Hematopoietic multipotent progenitor cell treated with erythropoietin and hydrocortisone succinate and interleukin-3 and kit ligand, for 6 days (in vitro differentiated cells): ENCODE results near the gene STN1.
"Not testable (repeated sequence)": the region's sequence is repeated elsewhere in the genome, so short reads cannot be mapped to it uniquely, and the experiment has no call there.

ENCODE experiments used
- DNase-seq: peaks from one replicate; pipeline ENCODE4 v3.0.0-alpha.2; 2015

Gene STN1

DNA sequence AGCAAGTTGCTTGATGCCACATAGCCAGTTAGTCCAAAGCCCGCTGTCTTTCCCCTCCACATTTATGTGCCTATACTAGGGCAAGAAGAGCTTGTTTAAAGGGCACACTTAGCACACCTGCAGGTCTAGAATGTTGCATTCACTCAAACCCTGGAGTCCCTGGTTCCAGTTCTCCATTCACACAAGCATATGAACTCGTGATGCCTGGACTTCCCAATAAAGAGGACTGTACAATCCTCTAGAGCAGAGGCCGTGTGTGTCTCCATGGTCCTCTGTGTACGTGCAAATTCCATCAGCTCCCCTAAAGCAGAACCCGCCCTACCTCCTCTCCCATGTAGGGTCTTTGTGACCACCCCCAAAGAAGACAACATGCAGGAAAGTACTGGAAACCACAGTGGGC lies 59.6 kb downstream of the STN1 start:
- no peak for DNase-seq

DNA sequence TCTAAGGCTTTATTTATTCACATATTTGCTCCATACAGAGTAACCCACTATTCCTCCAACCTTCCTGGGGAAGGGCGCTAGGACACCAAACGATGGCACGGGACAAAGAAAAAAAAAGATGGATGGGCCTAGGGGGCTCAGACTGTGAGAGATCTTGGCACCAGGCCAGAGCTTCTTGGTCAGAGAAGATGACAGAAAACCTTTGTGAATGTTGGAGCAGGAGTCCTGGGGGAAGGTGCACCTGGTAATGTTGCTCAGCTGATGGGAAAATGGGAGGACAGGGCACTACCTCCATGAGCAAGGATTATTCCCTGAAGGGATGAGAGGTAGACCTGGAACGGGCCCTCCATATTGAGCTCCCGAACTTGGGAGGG lies 61.2 kb downstream of the STN1 start:
- no peak for DNase-seq

DNA sequence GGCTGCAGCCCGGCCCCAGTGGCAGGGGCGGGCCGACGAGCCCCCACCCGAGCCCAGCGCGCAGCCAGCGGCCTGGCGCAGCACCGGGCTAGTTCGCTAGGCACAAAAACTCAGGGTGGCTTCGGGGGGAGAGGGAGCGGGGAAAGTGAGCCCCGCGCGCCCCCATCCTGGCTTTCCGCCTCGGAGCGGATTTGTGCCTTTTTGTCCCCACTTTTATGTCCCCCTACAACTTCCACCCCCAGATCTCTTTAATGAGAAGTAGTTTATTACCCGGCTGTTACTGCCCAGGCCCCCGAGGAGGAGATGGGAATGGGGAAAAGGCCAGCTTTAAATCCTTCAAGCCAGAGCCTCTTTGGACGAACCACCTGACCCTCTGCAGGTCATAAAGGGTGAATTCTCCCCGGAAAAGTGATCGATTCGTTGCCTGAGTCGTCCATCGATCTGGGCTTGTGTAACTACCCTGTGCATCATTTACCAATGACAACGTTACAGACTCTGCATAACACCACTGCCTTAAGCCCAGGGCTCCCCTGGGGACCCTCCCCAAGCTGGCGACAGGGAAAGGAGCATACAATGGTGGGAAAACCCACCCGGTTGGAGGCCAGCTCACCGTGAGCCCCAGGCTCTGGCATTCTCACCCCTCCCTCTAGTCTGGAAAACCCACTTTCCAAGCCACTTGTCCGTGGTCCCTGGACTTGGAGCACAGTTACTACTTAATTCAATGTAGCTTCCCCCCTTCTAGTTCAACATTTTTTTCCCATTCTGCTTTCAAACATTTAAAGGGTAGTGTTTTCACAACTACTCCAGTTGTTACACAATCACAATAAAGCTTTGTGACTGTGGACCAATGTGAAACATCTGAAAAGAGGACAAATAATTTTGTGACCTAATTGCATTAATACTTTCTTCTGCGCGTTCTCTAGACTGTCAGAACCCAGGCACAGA lies 61.9 kb downstream of the STN1 start:
- DNase-seq: no peak

DNA sequence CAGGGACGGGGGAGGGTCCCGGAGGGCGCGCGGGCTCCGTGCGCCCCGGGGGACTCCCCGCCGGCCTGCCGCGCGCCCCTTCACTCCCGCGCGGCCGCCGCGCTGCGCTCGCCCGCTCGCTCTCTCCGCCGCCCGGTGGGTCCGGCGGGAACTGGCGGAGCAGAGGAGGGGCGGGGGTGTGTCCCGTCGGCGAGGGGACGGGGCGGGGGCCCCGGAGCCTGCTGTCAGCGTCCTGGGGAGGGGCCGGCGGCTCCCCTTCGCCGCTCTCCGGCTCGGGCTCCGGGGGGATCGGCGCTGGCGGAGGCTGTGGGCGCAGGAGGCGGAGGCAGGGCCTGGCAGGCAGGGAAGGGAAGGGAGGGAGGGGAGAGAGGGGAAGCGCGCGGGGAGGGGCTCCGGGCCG lies 62.6 kb downstream of the STN1 start, which contains the start of gene SH3PXD2A:
Gene SH3PXD2A (minus strand): TSS at position 153 of the 400 bp plus-strand sequence. CDS start 310 bp downstream, outside the sequence.
- DNase-seq: no peak

DNA sequence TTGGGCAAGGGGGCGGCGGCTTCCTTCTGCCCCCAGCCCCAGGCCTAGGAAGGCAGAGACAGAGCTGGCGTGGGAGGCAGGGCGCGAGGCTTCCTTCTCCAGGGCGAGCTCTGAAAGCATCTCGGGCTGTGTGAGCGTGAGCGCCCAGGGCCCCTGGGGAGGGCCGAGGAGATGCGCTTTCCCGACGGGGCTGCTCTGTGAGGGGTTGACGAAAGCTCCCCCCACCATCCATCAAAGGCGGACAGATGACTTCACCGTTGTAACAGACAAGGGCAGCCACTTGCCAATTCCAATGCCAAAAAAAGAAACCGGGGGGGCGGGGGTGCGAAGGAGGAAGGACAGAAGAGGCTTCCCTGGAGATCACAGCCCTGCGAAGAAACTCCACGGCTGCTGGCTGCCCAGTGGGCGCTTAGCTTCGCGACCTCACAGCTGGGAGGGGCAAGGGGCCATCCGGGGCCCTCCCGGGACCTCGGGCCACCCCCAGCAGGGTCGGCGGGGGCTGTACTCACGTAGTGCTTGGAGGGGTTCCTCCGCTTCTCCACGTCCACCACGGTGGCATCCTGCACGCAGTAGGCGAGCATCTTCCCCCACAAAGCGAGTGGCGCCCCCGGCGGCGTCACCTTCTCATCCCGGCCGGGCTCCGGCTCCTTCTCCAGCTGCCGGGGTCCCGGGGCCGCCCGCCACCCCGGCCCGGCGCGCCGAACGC lies 63.1 kb downstream of the STN1 start:
- DNase-seq: no peak

DNA sequence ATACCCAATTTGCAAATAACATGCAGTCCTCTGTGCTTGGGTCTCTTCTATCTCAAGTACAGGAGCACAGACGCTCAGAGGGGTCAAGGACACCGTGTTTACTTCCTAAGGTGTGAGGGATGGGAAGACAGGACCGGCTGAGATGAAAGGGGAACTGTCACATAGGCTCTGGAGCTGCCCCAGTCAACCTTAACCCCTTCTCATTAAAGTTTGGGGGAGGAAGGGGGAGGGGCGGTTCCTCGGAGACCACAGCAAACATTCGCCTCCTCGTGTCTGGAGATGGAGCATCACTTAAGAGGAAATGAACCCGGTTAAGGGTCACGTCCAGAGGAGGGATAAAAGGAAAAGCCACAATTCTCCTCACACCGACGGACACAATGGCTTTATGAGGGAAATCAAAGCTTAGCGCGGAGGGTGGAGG lies 63.7 kb downstream of the STN1 start:
- DNase-seq: no peak

DNA sequence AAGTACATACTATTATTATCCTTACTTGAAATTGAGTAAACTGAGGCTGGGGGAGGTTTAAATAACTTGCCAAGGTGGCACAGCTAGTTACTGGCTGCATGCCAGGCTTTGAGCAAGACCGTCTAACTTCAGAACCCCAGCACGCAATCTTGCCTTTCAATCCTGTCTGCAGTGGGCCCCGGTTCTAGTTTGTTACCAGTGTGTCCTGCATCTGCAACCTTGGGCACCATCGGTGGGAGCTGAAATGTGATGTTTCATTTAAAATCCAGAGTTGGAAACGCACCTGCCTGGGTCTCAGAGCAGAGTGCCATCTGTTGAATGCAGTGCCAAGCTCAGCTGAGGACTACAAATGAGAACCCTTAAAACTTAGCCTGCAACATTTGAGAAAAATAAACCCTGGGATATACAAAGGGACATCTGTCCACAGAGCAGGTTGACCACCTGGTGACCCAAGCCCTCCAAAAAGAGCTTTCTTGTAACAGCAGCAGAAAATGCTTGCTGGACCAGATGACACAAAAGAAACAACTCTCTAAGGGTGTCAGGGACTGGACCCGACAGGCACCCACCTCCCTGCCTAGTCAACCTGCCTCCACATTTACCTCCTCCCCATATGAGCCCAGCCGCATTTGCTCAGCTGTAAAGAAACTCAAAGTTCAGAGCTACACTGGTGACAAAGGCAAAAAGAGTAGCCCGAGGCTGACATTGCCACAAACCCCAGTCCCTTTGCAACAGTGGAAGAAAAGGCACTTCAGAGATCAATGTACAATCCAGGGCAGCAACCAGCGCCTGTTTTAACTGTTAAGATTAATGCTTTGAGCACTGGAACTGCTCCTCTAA lies 64.3 kb downstream of the STN1 start:
- DNase-seq: no peak

DNA sequence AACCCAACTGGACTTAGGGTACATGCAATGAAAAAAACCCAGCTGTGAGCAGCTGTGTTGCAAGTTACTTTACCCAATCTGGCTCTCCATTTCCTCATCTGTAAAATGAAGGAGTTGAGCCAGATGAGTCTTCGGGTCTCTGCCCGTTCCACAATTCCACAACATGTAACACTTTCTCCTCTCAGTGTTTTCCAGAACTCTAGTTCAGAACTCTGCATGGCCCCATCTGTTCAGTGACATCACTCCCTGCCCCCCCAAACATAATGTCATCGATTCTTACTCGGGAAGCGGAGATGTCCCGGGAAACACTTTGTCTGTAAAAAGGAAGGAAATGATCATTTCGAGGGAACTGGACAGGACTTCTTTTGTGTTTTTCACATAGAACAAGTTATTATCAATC lies 65.1 kb downstream of the STN1 start:
- DNase-seq: no peak

DNA sequence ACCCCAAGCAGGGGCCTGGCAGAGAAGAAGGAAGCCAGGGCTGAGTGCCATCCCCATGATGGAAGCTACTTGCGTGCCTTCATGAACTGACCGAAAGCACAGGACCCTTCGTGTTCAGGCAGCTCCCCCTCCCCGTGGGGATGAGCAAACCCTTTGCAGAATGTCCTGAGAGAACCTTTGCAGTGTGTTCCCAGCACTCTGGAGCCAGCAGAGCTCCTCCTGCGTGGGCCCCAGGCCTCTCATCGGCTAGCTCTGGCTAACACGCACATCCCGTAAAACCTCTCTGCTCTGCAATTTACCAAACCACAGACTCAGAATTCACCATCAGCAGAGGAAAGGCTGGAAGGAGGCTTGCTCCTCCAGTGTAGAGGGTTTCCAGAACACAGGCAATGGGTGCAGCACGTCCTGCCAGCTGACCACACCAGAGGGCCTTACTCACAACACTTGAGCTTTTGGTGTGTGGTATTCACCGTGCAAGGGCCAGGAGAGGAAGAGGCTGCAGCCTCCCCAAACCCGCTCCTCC lies 65.7 kb downstream of the STN1 start:
- DNase-seq: no peak

DNA sequence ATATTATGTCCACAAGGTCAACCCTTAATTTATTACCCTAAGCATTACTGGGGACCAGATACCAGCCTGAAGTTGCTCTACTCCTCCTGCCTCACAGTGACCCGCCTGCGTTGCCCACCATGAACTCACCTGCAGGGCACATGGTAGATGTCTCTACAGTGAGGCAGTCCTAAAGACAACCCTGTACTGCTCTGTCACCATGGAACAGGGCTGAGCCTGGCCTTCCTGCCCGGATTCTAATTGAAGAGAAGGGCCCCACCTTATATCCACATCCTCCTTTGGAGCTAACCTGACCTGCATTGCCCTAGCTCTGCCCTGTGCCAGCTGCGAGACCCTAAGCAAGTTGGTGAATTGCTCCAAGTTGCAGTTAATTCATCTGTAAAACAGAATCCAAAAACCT lies 66.7 kb downstream of the STN1 start:
- DNase-seq: no peak

DNA sequence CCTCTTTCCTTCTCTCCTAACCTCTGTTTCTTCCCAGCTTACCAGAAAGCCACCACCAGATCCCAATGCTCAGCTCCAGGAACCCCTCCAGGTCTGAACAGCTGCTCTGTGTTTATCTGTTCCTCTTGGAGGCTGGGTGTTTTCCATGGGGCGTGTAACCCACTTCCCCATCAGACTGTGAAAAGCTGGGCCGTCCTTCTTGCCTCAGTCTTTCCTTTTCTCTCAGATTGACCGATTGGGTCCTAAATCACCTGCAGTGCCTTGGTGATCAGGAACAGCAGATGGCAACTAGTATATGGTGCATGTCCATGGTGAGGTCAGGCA lies 67.5 kb downstream of the STN1 start:
- no peak for DNase-seq

DNA sequence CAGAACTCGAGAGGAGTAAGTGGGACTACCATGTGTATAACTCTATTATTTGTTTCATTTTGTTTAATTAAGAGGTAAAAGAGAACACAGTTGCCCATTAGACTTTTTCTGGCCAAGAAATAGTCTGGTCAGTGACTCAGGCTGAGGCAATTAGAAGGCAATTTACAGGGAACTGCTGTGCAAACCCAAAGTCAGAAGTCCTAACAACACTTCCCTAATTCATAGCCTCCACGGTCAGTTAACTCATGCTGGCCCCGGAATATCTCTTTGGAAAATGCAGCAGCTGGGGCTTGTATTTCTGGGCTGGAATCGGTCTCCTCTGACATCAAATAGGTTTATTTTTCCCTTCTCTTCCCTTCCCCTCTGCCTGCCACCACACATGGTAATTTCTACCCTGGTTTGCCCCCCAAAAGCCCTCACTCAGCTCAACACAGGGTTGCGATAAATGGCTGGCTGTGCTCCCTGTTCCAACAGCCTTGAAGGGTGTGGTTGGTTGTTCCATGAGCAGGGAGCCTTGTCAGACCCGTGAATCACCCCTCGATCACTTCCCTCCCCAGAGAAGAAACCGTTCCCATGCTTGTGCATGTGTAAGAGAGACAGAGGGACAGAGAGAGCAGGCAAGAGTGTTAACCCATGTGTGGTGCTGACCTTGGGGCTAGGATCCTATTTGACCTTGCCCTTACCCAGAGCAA lies 68.0 kb downstream of the STN1 start:
- no peak for DNase-seq

DNA sequence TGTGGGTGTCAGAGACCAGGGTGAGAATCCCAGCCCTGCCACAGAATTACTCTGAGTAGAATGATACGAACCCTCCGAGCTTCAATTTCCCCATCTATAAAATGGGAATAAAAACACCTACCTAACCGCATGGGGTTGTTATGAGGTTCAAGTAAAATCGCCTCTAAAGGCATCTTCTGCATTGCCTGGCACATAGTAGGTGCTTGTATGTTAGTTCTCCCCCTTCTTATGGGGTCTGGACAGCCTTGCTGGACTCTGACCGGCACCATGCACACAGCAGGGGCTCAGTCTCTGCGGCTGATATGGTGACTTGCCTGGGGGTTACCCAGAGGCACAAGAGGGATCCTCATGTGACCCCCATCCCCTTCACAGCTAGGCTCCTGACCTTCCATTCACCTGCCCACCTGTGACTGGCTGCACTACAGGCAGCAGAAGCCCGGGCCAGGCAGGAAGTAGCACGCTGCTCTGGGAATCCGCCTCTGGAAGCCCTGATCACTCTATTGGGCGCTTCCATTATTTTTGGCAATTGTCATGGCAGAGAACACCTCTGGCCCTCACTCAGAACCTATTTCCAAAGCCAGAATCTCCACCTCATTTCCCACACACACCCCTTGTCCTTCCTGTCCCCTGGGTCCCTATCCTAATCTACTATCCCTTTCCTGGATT lies 68.6 kb downstream of the STN1 start:
- DNase-seq: no peak

DNA sequence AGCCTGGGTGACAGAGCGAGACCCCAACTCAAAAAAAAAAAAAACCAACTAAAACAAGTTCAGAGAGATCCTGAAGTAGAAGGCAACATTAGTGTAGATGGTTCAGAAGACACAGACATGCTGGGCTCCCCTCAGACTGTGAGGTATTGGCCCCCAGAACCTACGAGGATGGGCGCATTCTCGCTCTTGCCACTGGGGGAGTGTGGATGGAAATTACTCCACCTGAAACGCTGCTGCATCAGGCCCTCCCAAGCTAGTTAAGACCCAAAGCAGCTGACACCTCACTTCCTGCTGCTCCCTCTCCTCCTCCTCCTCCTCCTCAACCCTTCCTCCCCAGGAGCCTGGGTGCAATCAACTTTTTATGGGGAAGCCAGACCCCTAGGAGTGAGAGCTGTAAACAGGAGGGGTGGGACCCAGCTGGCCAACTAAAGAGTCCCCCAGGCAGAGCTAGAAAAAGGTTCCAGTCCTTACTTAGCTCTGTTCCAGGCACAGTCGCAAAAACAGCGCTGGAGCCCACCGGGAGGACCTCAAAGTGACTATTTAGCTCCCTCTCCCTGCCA lies 70.0 kb downstream of the STN1 start:
- peak; percentile 50 for DNase-seq

DNA sequence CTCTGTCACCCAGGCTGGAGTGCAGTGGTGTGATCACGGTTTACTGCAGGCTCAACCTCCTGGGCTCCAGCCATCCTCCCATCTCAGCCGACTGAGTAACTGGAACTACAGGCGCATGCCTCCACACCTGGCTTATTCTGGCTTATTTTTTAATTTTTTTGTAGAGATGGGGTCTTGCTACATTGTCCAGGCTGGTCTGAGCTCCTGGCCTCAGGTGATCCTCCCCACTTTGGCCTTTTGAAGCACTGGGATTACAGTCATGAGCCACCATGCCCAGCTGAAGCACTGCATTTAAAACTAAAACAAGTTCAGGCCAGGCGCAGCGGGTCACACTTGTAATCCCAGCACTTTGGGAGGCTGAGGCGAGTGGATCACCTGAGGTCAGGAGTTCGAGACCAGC lies 70.6 kb downstream of the STN1 start:
- DNase-seq: no peak

DNA sequence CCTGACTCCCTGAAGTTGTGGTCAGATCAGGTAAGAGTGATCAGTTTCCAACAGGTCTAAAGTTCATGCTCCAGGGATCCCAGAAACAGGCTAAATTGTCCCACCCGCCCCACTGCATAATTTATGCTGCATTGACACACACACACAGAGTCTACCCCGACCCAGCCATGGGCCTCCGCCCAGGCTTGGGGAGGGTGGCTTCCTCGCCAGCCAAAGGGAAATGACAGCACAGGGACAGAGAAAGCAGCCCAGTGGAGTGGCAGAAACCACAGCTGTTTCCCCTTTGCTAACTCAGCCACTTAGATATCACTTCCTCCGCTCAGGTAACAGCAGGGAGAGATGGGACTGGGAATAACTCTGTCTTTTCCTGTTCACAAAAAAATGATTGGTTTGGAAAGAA lies 72.0 kb downstream of the STN1 start:
- DNase-seq: no peak

DNA sequence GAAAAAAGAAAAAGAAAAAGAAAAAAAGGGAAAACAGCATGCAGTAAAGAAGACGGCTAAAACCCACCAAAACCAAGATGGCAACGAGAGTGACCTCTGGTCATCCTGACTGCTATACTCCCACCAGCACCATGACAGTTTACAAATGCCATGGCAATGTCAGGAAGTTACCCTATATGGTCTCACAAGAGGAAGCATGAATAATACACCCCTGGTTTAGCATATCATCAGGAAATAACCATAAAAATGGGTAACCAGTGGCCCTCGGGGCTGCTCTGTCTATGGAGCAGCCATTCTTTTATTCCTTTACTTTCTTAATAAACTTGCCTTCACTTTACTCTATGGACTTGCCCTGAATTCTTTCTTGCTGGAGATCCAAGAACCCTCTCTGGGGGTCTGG lies 72.6 kb downstream of the STN1 start:
- not testable (repeated sequence) for DNase-seq

DNA sequence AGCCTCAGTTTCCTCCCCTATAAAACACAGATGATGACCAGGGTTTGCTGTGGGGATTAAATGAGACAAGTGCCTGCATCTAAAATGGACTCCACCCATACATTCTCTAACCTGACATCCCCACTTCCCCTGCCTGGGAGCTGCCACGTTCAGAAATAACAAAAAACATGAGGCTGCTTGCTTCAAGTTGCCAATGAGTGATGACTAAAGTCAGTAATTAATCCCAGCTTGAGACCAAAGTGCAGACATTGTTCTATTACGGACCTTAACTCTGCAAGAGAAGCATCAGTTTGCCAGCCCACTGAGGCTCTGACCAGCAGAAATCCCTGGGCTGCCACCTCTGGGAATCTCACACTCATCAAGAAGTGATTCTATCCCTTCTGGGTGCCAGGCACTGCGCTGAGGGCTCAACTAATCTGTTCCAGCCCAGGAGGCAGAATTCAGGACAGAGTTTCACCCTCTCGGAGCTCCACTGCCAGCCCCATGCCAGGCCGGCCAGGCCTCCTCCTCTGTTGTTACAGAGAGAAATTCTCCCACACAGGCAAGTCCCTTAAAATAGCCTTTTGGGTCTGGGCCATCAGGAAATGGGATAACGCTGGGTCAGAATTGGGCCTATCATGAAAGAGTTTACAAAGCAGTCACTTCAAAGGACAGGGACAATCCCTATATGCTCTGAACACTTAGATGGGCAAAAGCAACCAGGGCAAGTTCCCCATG lies 74.0 kb downstream of the STN1 start:
- no peak for DNase-seq

DNA sequence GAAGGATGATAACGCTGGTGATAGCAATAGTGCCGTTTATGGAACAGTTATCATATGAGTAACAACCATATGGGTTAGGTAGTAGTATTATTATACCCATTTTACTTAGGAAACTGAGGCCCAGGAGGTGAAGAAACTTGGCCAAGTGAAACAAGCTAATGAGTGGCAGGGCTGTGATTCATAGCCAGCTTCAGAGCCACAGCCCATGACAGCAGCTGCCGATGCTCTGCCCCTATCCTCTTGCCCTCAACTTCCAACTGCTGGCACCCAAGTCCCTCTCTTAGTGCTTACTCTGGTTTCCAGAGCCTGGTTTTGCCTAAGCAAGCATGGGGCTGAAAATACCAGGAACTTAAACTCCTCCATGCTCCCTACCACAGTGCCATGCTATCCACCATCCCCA lies 74.9 kb downstream of the STN1 start:
- no peak for DNase-seq

DNA sequence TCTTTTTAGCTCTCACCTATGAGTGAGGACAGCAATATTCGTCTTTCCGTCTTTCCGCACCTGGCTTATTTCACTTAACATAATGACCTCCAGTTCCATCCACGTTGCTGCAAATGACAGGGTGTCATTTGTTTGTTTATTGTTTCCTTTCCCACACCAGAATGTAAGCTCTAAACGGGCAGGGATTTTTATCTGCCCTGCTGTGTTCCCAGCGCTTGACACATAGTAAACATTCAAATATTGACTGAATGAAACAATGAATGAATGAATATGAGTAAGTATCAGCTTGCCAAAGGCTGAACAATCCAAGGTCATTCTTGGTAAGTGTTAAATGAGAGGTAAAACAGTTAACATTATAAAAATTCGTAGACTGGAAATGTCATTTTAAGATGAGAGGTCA lies 75.4 kb downstream of the STN1 start:
- DNase-seq: no peak

DNA sequence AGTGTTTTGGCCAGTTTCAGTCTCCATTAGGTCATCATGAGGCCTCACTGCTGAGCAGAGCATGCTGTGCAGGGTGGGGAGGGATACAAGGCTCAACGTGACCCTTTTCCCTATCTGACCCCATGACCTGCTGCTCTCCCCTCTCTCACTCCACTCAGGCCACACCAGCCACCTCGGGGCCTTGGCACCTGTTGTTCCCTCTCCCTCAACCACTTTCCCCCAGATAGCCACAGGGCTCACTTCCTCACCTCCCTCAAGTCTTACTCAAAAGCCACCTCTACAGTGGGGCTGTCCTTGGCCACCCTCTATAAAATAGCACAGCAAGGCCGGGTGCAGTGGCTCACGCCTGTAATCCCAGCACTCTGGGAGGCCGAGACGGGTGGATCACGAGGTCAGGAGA lies 76.5 kb downstream of the STN1 start:
- no peak for DNase-seq
